ENCODE data around the gene DAB1. TPM values are rescaled to one million over a fixed set of nuclear protein-coding genes. Genes with fewer than 3 reads are reported as not detected.

Gene DAB1
- total and polyA plus RNA-seq, 12 donors = 0.04 to 2.1 (median 0.59) TPM; not detected in 2

GRCh38 chr1:57175506-57175905 lies 248.4 kb downstream of the DAB1 start:
- DNase-seq = no peak
- H3K27ac ChIP-seq = no peak overlapping the region
- no peaks in the 10 kb centered on the region for H3K9me3 ChIP-seq (replicated peaks in 1 of 3)
- H3K36me3 ChIP-seq (replicated peaks in 1 of 2) = no peaks in the 10 kb centered on the region
- H3K4me3 ChIP-seq = no peak overlapping the region
- TF ChIP-seq POLR2A (IDR thresholded peaks at IDR 0.05) = no peak
- TF ChIP-seq, protein P1, sequence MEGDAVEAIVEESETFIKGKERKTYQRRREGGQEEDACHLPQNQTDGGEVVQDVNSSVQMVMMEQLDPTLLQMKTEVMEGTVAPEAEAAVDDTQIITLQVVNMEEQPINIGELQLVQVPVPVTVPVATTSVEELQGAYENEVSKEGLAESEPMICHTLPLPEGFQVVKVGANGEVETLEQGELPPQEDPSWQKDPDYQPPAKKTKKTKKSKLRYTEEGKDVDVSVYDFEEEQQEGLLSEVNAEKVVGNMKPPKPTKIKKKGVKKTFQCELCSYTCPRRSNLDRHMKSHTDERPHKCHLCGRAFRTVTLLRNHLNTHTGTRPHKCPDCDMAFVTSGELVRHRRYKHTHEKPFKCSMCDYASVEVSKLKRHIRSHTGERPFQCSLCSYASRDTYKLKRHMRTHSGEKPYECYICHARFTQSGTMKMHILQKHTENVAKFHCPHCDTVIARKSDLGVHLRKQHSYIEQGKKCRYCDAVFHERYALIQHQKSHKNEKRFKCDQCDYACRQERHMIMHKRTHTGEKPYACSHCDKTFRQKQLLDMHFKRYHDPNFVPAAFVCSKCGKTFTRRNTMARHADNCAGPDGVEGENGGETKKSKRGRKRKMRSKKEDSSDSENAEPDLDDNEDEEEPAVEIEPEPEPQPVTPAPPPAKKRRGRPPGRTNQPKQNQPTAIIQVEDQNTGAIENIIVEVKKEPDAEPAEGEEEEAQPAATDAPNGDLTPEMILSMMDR (IDR thresholded peaks at IDR 0.05) = no peak
- intact Hi-C loops (cut with DNase I) = no loop called here
- H3K27me3 ChIP-seq = no peaks in the 10 kb centered on the region
- 69 to 84% (median 78%) methylated on average over 5 of the region's 5 CpGs for WGBS, 4 donors
- no peaks in the 10 kb centered on the region for H3K4me1 ChIP-seq (replicated peaks in 1 of 2)

DNA sequence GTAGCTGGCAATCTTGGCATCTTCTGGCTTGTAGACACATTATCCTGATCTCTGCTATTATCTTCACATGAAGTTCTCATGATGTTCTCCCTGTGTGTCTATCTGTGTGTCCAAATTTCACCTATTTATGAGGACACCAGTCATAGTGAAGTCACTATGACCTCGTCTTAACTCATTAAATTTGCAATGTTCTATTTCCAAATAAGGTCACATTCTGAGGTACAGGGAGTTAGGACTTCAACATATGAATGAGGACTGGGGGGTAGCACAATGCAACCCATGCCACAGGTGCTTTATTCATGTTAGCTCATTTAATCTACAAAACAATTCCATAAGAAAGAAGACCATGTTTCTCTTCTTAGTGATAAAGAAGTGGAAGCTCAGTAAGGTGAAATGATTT lies 251.8 kb downstream of the DAB1 start:
- Histone ChIP-seq H3K9me3 (replicated peaks in 1 of 3) (no peaks in the 10 kb centered on the region), H3K4me3 (no peak overlapping the region), H3K36me3 (replicated peaks in 1 of 2) (no peaks in the 10 kb centered on the region), H3K27ac (no peak overlapping the region), H3K27me3 (no peaks in the 10 kb centered on the region), H3K4me1 (replicated peaks in 1 of 2) (no peaks in the 10 kb centered on the region)
- intact Hi-C loops (cut with DNase I) = no loop called here
- WGBS, 4 donors = 58 to 88% (median 74%) methylated on average over 1 of the region's 1 CpG
- TF ChIP-seq, protein P1 (IDR thresholded peaks at IDR 0.05) = no peak
- no peak for TF ChIP-seq POLR2A (IDR thresholded peaks at IDR 0.05)
- no peak for DNase-seq

DNA sequence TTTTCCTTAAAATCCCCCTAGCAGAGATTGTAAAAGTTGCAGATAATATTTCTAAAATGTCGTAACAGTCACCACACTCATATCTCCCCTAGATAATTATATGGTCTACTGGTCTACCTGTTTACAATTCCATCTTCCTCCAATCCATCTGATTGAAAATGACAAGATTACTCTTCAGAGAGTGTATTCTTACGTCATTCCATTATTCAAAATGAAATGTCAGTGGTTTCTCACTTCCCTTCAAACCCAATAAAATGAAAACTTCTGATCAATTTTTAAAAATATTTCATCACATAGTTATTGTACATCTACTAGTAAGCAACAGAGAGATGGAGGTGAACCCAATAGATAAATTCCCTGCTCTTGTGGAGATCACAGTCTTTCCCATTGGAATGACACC lies 255.9 kb downstream of the DAB1 start:
- no peaks in the 10 kb centered on the region for H3K4me1 ChIP-seq (replicated peaks in 1 of 2)
- no peak overlapping the region for H3K4me3 ChIP-seq
- intact Hi-C loops (cut with DNase I) = no loop called here
- WGBS, 4 donors = 68 to 86% (median 77%) methylated on average over 2 of the region's 2 CpGs
- no peak for DNase-seq
- no peaks in the 10 kb centered on the region for H3K36me3 ChIP-seq (replicated peaks in 1 of 2)
- no peak overlapping the region for H3K27ac ChIP-seq
- H3K27me3 ChIP-seq = no peaks in the 10 kb centered on the region
- no peak for TF ChIP-seq POLR2A (IDR thresholded peaks at IDR 0.05)
- TF ChIP-seq, protein P1 (IDR thresholded peaks at IDR 0.05) = no peak
- H3K9me3 ChIP-seq (replicated peaks in 1 of 3) = no peaks in the 10 kb centered on the region

- no peaks in the 10 kb centered on the region for H3K36me3 ChIP-seq (replicated peaks in 1 of 2)
Measured at GRCh38 chr1:57165546-57165945, 258.3 kb downstream of the DAB1 start.

More at GRCh38 chr1:57165546-57165945, 258.3 kb downstream of the DAB1 start:
- H3K4me3 ChIP-seq = no peak overlapping the region
- no peaks in the 10 kb centered on the region for H3K4me1 ChIP-seq (replicated peaks in 1 of 2)
- no peak for DNase-seq
- no peak overlapping the region for H3K27ac ChIP-seq
- H3K9me3 ChIP-seq (replicated peaks in 1 of 3) = no peaks in the 10 kb centered on the region
- WGBS, 4 donors = 21 to 40% (median 35%) methylated on average over 1 of the region's 1 CpG
- intact Hi-C loops (cut with DNase I) = no loop called here
- TF ChIP-seq POLR2A (IDR thresholded peaks at IDR 0.05) = no peak
- TF ChIP-seq, protein P1 (IDR thresholded peaks at IDR 0.05) = no peak
- H3K27me3 ChIP-seq = no peaks in the 10 kb centered on the region
